Mesendoderm (in vitro differentiated cells): ENCODE measurements around the gene CREB3.

ENCODE experiments used
- DNase-seq: peaks from one replicate; pipeline ENCODE4 v3.0.0; 2013
- H2AK5ac ChIP-seq: 2 replicates; pipeline ENCODE4 v1.6.1; 2013; ENCODE audit warnings: low read length, inconsistent platforms
- H2BK120ac ChIP-seq: 2 replicates; pipeline ENCODE4 v1.6.1; 2013; ENCODE audit warnings: low read depth, mild to moderate bottlenecking, low read length, moderate library complexity, mixed read lengths
- H2BK15ac ChIP-seq: replicated peaks from 2 replicates; pipeline ENCODE4 v1.6.1; 2013; ENCODE audit warnings: low read depth, mild to moderate bottlenecking, moderate library complexity
- H2BK5ac ChIP-seq: 2 replicates; pipeline ENCODE4 v1.6.1; 2013; ENCODE audit warnings: low read length, inconsistent platforms
- H3K18ac ChIP-seq: 2 replicates; pipeline ENCODE4 v1.6.1; 2013; ENCODE audit warnings: mild to moderate bottlenecking, low read length, mixed read lengths
- H3K23ac ChIP-seq: one replicate; pipeline ENCODE4 v1.6.1; 2013; ENCODE audit warnings: low read length
- H3K27ac ChIP-seq: 2 replicates; pipeline ENCODE4 v1.5.1; 2013; ENCODE audit warnings: low read depth, mild to moderate bottlenecking, inconsistent platforms, low read length, moderate library complexity
- H3K27me3 ChIP-seq: 2 replicates; pipeline ENCODE4 v1.6.1; 2013; ENCODE audit warnings: low read length, control low read depth, mild to moderate bottlenecking, inconsistent platforms; ENCODE audit not compliant: insufficient read depth, poor library complexity
- H3K36me3 ChIP-seq: 2 replicates; pipeline ENCODE4 v1.6.1; 2013; ENCODE audit warnings: low read length, inconsistent platforms; ENCODE audit not compliant: control insufficient read depth, insufficient read depth
- H3K4ac ChIP-seq: one replicate; pipeline ENCODE4 v1.6.1; 2013; ENCODE audit warnings: low read depth, mild to moderate bottlenecking, low read length, moderate library complexity
- H3K4me1 ChIP-seq: 2 replicates; pipeline ENCODE4 v1.6.1; 2013; ENCODE audit warnings: low read depth, low read length, inconsistent platforms; ENCODE audit not compliant: control insufficient read depth
- H3K4me2 ChIP-seq: 2 replicates; pipeline ENCODE4 v1.6.1; 2013; ENCODE audit warnings: low read length
- H3K4me3 ChIP-seq: 2 replicates; pipeline ENCODE4 v1.5.1; 2013; ENCODE audit warnings: mild to moderate bottlenecking, low read length
- H3K56ac ChIP-seq: one replicate; pipeline ENCODE4 v1.6.1; 2013; ENCODE audit warnings: low read length
- H3K79me1 ChIP-seq: 2 replicates; pipeline ENCODE4 v1.6.1; 2013; ENCODE audit warnings: low read length, inconsistent platforms
- H3K79me2 ChIP-seq: 2 replicates; pipeline ENCODE4 v1.6.1; 2013; ENCODE audit warnings: mild to moderate bottlenecking, low read length; ENCODE audit not compliant: control insufficient read depth, insufficient read depth
- H3K9ac ChIP-seq: 2 replicates; pipeline ENCODE4 v1.6.1; 2013; ENCODE audit warnings: low read length, inconsistent platforms
- H4K5ac ChIP-seq: one replicate; pipeline ENCODE4 v1.6.1; 2013; ENCODE audit warnings: low read length
- H4K8ac ChIP-seq: one replicate; pipeline ENCODE4 v1.6.1; 2013; ENCODE audit warnings: low read depth, mild to moderate bottlenecking, control low read depth, low read length, moderate library complexity
- WGBS: extraction: QIAGEN DNeasy Blood & Tissue Kit; methylation state at CpG from one replicate; pipeline ENCODE4 v1.1.7; 2013; ENCODE audit warnings: low lambda C conversion rate, missing lambda C conversion rate; ENCODE audit not compliant: insufficient coverage; ENCODE audit errors: extremely low coverage; 5-methylcytosine and 5-hydroxymethylcytosine counted together

Gene CREB3

DNA sequence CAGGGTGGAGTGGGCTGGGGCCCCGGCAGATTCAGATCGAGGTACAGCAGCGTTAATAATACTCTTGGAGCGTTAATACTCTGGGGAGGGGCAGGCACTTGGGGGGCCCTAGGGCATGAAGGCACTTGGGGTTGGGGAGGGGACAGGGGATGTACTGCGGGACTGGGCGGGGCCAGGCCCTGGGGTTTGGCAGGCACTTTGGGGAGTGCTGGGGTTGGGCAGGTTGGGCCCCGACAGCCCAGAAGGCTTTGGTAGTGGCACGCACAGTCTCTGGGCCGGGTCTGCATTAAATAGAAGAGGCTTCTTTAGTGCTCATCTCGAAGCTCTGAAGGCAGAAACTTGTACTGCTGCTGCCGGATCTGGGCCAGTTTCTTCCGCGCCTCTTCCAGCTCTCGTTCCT, 35.0 kb upstream of the CREB3 start:
- Histone ChIP-seq H4K8ac (no peak overlapping the region), H3K79me1 (no peaks in the 10 kb centered on the region), H3K9ac (no peak overlapping the region), H2BK5ac (no peak overlapping the region), H3K4me1 (no peaks in the 10 kb centered on the region), H3K27me3 (no peaks in the 10 kb centered on the region), H2AK5ac (no peak overlapping the region), H2BK15ac (no peak overlapping the region), H3K4ac (no peak overlapping the region), H3K27ac (no peak overlapping the region), H3K79me2 (no peaks in the 10 kb centered on the region), H3K56ac (no peak overlapping the region), H3K36me3 (peaks cover 31% of the 10 kb centered on the region), H4K5ac (no peak overlapping the region), H3K4me2 (no peak overlapping the region), H3K4me3 (no peak overlapping the region), H2BK120ac (no peak overlapping the region), H3K23ac (no peak overlapping the region), H3K18ac (no peak overlapping the region)
- DNase-seq = no peak
- no CpG with 5 or more reads among the region's 14 CpGs for WGBS

DNA sequence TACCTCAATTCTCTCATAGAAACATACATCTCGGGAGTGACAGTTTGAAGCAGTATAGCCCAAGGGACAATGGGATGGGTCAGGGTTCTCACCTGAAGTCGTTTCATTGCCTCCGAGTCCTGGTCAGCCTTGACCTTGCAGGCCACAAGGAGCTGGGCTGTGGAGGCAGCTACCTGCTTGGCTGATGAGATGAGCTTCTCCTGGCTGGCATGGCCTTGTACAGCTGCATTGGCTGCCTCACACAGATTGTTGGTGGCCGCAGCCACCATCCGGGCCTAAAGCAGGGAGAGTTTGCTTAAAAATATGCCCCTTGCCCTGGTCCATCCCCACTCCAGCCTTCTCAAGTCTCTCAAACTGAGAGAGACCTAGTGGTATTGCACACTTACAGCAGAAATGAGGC, 34.2 kb upstream of the CREB3 start:
- H2AK5ac ChIP-seq = no peak overlapping the region
- H3K36me3 ChIP-seq = peaks cover 36% of the 10 kb centered on the region
- no peak overlapping the region for H3K18ac ChIP-seq
- no peaks in the 10 kb centered on the region for H3K4me1 ChIP-seq
- no peaks in the 10 kb centered on the region for H3K27me3 ChIP-seq
- no peak overlapping the region for H3K4me3 ChIP-seq
- no peaks in the 10 kb centered on the region for H3K79me2 ChIP-seq
- no peak overlapping the region for H3K23ac ChIP-seq
- no peak overlapping the region for H4K5ac ChIP-seq
- DNase-seq = no peak
- no peak overlapping the region for H3K4me2 ChIP-seq
- no peak overlapping the region for H2BK5ac ChIP-seq
- no peak overlapping the region for H3K56ac ChIP-seq
- H3K4ac ChIP-seq = no peak overlapping the region
- WGBS = no CpG with 5 or more reads among the region's 5 CpGs
- no peaks in the 10 kb centered on the region for H3K79me1 ChIP-seq
- H4K8ac ChIP-seq = no peak overlapping the region
- H3K9ac ChIP-seq = no peak overlapping the region
- H2BK15ac ChIP-seq = no peak overlapping the region
- no peak overlapping the region for H3K27ac ChIP-seq
- H2BK120ac ChIP-seq = no peak overlapping the region

DNA sequence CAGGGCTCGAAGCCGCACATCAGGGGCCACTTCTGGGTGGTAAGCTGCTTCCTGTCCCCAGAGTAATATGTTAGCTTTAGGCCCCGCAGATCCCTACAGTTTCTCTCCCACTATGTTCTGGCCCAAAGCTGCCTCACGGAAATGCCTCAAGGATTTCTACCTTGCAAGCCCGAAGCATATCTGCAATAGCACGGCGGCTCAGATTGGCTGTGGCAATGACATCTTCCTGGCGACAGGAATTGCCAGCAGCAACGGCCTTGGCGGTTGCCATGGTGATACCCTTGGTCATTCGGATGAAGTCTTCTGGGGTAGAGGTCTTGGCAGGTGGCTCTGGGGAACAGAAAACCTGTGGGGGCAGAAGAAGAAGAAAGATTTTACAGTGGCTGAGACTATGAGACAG, 32.4 kb upstream of the CREB3 start:
- no CpG with 5 or more reads among the region's 11 CpGs for WGBS
- no peak overlapping the region for H3K56ac ChIP-seq
- no peak overlapping the region for H2BK120ac ChIP-seq
- H2BK5ac ChIP-seq = no peak overlapping the region
- DNase-seq = no peak
- no peak overlapping the region for H3K4me2 ChIP-seq
- H3K27ac ChIP-seq = no peak overlapping the region
- H3K23ac ChIP-seq = no peak overlapping the region
- H3K36me3 ChIP-seq = peaks cover 52% of the 10 kb centered on the region
- H3K4me1 ChIP-seq = no peaks in the 10 kb centered on the region
- H3K9ac ChIP-seq = no peak overlapping the region
- H2AK5ac ChIP-seq = no peak overlapping the region
- H3K79me1 ChIP-seq = no peaks in the 10 kb centered on the region
- H3K79me2 ChIP-seq = no peaks in the 10 kb centered on the region
- no peak overlapping the region for H4K8ac ChIP-seq
- H3K18ac ChIP-seq = no peak overlapping the region
- H3K4ac ChIP-seq = no peak overlapping the region
- no peak overlapping the region for H2BK15ac ChIP-seq
- H3K27me3 ChIP-seq = no peaks in the 10 kb centered on the region
- H3K4me3 ChIP-seq = no peak overlapping the region
- no peak overlapping the region for H4K5ac ChIP-seq

DNA sequence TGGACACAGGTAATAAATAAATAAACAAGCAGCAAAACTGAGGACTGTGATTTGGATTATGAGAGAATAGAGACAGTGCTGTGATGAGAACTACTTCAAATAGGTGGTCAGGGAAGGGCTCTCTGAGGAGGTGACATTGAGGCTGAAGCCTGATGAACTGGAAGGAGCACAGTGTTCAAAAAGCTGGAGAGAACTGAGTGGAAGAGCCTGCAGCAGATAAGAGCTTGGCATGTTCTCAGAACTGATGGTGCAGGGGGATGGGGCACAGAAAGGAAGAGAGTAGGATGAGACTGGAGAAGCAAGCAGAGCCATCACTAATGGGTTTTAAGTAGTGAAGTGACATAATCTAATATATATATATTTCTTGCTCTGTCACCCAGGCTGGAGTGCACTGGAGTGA, 31.5 kb upstream of the CREB3 start:
- no peak overlapping the region for H3K27ac ChIP-seq
- H2BK5ac ChIP-seq = no peak overlapping the region
- H3K79me2 ChIP-seq = no peaks in the 10 kb centered on the region
- H3K79me1 ChIP-seq = no peaks in the 10 kb centered on the region
- H2BK120ac ChIP-seq = no peak overlapping the region
- H3K9ac ChIP-seq = no peak overlapping the region
- no peak overlapping the region for H3K23ac ChIP-seq
- H3K18ac ChIP-seq = no peak overlapping the region
- H3K4ac ChIP-seq = no peak overlapping the region
- H3K56ac ChIP-seq = no peak overlapping the region
- H3K4me2 ChIP-seq = no peak overlapping the region
- H4K8ac ChIP-seq = no peak overlapping the region
- no peaks in the 10 kb centered on the region for H3K27me3 ChIP-seq
- no peak overlapping the region for H2AK5ac ChIP-seq
- no peak overlapping the region for H3K4me3 ChIP-seq
- no peak for DNase-seq
- H3K4me1 ChIP-seq = no peaks in the 10 kb centered on the region
- no peak overlapping the region for H4K5ac ChIP-seq
- no peak overlapping the region for H2BK15ac ChIP-seq
- peaks cover 54% of the 10 kb centered on the region for H3K36me3 ChIP-seq

DNA sequence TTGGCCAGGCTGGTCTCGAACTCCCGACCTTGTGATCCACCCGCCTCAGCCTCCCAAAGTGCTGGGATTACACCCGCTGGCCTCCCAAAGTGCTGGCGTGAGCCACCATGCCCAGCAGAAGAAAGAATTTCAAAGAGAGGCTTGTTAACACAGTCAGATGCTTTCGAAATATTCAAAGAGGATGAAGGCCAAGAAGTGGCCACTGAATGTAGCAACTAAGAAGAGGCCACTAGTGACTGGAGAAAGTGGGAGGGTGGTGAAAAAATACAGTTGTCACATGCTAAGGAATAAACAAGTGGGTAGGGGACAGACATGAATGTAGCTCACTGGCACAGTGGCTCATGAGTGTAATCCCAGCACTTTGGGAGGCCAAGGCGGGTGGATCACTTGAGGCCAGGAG, 29.8 kb upstream of the CREB3 start:
- Histone ChIP-seq H3K4me1 (no peaks in the 10 kb centered on the region), H3K27me3 (no peaks in the 10 kb centered on the region), H2BK120ac (no peak overlapping the region), H3K79me2 (no peaks in the 10 kb centered on the region), H3K27ac (no peak overlapping the region), H3K79me1 (no peaks in the 10 kb centered on the region), H3K9ac (no peak overlapping the region), H3K36me3 (peaks cover 58% of the 10 kb centered on the region), H4K8ac (no peak overlapping the region), H3K4ac (no peak overlapping the region), H2BK15ac (no peak overlapping the region), H3K18ac (no peak overlapping the region), H3K23ac (no peak overlapping the region), H4K5ac (no peak overlapping the region), H2AK5ac (no peak overlapping the region), H3K56ac (no peak overlapping the region), H3K4me2 (no peak overlapping the region), H2BK5ac (no peak overlapping the region), H3K4me3 (no peak overlapping the region)
- WGBS = no CpG with 5 or more reads among the region's 7 CpGs
- DNase-seq = no peak

DNA sequence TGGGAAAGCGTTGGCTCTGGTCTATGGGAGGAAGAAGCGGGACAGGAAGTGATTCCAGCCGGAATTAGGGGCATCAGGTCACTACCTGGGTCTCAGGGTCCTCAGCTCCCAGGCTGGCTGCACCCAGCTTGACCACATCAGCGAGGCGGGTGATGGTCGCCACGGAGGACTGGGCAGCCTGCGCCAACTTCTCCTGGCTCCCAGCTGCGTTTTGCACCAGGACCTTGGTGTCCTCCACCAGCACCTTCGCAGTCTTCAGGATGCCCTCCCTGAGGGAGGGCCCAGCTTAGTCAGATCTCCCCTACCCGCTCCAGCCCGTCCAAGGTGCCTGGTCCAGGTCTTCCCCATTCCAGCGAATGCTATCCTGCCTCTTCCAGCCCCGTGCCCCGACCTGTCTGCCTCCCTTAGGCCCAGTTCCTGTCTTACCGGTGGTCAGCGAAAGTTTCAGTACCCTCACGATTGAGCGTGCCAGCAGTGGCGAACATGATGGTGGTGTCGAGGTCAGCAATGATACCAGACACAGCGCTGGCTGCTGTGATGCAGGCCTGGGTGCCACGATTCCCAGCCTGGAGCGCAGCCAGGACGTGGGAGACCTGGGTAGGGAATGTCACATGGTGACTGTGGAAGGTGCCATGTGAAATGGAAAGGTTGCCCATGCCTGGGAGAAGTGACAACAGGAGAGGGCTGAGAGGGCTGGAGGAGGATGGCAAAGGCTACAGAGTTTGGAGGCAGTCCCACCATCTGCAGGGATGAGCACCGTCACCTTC, 28.4 kb upstream of the CREB3 start:
- Histone ChIP-seq H3K23ac (no peak overlapping the region), H3K27ac (no peak overlapping the region), H3K27me3 (no peaks in the 10 kb centered on the region), H3K79me1 (no peaks in the 10 kb centered on the region), H2BK15ac (no peak overlapping the region), H2AK5ac (no peak overlapping the region), H3K36me3 (peaks cover 53% of the 10 kb centered on the region), H3K56ac (no peak overlapping the region), H4K8ac (no peak overlapping the region), H3K79me2 (no peaks in the 10 kb centered on the region), H3K4me1 (no peaks in the 10 kb centered on the region), H2BK120ac (no peak overlapping the region), H3K4ac (no peak overlapping the region), H3K9ac (no peak overlapping the region), H3K18ac (no peak overlapping the region), H4K5ac (no peak overlapping the region), H2BK5ac (no peak overlapping the region), H3K4me2 (no peak overlapping the region), H3K4me3 (no peak overlapping the region)
- DNase-seq = no peak
- no CpG with 5 or more reads among the region's 26 CpGs for WGBS
